ENCODE results near the gene SLC25A34. TPM values are rescaled to one million over a fixed set of nuclear protein-coding genes. Genes with fewer than 3 reads are reported as not detected.

The SLC25A34 gene
- total RNA-seq, 1 experiment from 2014 or later = 1.1 TPM

DNA sequence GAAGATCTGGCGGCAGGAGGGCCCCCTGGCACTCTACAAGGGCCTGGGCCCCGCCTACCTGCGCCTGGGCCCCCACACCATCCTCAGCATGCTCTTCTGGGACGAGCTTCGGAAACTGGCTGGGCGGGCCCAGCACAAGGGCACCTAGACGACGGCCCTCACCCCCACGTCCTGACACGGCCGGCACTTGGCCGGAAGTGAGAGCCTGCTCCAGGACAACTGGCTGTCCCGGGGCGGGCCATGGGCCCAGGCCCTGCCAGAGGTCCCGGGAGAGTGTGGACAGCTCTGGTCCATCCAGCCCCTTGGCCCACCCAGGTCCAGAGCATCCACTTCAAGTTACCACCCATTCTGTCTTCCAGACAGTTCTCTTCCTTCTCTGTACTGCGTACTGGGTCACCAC, 3.2 kb downstream of the SLC25A34 start:
- 0 out of 2 replicates have a peak overlapping the region, but pooled peaks have one; percentile 57 for H3K27ac Mint-ChIP-seq
- H3K36me3 Mint-ChIP-seq = no peaks in the 10 kb centered on the region
- POLR2A ChIA-PET = no interaction called here
- no peaks in the 10 kb centered on the region for H3K27me3 Mint-ChIP-seq (ENCODE audit: low read depth)
- TF ChIP-seq GTF2I (CRISPR knock-in tag; conservative IDR thresholded peaks at IDR 0.05) (no peak), OVOL2 (CRISPR knock-in tag; IDR thresholded peaks at IDR 0.05; ENCODE audit: borderline replicate concordance) (no peak), TP53 (CRISPR knock-in tag; IDR thresholded peaks at IDR 0.05) (no peak), TEAD4 (CRISPR knock-in tag; IDR thresholded peaks at IDR 0.05) (no peak), ELF4 (CRISPR knock-in tag; IDR thresholded peaks at IDR 0.05; ENCODE audit: low read depth) (no peak), JAZF1 (CRISPR knock-in tag; IDR thresholded peaks at IDR 0.05) (no peak)
- TF ChIP-seq, protein P1, sequence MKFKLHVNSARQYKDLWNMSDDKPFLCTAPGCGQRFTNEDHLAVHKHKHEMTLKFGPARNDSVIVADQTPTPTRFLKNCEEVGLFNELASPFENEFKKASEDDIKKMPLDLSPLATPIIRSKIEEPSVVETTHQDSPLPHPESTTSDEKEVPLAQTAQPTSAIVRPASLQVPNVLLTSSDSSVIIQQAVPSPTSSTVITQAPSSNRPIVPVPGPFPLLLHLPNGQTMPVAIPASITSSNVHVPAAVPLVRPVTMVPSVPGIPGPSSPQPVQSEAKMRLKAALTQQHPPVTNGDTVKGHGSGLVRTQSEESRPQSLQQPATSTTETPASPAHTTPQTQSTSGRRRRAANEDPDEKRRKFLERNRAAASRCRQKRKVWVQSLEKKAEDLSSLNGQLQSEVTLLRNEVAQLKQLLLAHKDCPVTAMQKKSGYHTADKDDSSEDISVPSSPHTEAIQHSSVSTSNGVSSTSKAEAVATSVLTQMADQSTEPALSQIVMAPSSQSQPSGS (CRISPR knock-in tag; IDR thresholded peaks at IDR 0.05; ENCODE audit: borderline replicate concordance, low read depth) = no peak
- TF ChIP-seq, protein P2, sequence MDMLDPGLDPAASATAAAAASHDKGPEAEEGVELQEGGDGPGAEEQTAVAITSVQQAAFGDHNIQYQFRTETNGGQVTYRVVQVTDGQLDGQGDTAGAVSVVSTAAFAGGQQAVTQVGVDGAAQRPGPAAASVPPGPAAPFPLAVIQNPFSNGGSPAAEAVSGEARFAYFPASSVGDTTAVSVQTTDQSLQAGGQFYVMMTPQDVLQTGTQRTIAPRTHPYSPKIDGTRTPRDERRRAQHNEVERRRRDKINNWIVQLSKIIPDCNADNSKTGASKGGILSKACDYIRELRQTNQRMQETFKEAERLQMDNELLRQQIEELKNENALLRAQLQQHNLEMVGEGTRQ (CRISPR knock-in tag; IDR thresholded peaks at IDR 0.05) = no peak
- TF ChIP-seq, protein P3, sequence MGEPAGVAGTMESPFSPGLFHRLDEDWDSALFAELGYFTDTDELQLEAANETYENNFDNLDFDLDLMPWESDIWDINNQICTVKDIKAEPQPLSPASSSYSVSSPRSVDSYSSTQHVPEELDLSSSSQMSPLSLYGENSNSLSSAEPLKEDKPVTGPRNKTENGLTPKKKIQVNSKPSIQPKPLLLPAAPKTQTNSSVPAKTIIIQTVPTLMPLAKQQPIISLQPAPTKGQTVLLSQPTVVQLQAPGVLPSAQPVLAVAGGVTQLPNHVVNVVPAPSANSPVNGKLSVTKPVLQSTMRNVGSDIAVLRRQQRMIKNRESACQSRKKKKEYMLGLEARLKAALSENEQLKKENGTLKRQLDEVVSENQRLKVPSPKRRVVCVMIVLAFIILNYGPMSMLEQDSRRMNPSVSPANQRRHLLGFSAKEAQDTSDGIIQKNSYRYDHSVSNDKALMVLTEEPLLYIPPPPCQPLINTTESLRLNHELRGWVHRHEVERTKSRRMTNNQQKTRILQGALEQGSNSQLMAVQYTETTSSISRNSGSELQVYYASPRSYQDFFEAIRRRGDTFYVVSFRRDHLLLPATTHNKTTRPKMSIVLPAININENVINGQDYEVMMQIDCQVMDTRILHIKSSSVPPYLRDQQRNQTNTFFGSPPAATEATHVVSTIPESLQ (CRISPR knock-in tag; IDR thresholded peaks at IDR 0.05) = no peak
- TF ChIP-seq, protein P4, sequence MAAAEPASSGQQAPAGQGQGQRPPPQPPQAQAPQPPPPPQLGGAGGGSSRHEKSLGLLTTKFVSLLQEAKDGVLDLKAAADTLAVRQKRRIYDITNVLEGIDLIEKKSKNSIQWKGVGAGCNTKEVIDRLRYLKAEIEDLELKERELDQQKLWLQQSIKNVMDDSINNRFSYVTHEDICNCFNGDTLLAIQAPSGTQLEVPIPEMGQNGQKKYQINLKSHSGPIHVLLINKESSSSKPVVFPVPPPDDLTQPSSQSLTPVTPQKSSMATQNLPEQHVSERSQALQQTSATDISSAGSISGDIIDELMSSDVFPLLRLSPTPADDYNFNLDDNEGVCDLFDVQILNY (CRISPR knock-in tag; IDR thresholded peaks at IDR 0.05) = no peak
- TF ChIP-seq, protein P5, sequence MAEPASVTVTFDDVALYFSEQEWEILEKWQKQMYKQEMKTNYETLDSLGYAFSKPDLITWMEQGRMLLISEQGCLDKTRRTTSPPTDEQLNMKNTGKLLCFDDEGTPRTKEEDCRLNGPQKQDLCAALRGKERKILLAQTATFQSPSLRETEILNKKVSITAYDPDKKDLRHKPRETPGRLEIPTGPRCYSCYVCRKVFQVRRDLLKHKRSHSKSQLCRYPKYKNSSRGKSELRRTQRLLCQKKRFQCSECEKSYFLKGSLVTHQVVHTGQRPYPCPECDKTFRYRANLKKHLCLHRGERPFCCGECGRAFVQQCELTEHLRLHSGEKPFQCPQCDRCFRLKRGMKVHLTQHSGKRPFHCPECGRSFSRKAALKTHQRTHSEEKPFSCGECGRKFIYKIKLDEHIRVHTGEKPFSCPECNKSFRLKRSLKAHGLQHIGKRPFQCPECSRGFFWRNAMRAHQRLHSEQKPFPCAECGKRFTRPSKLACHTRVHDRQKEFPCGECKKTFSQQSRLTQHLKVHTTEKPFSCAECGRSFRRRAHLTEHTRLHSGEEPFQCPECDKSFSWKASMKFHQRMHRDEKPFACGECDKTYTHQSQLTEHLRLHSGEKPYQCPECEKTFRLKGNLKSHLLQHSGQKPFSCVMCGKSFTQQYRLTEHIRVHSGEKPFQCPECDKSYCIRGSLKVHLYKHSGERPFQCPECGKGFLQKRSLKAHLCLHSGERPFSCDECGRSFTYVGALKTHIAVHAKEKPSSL (CRISPR knock-in tag; conservative IDR thresholded peaks at IDR 0.05) = no peak
- ATAC-seq (no peak), DNase-seq (ENCODE audit: low spot score) (no peak)
- H3K9me3 Mint-ChIP-seq = no peaks in the 10 kb centered on the region
- peaks cover 8% of the 10 kb centered on the region for H3K4me1 Mint-ChIP-seq
- CTCF ChIA-PET = interaction anchor here (0.5 to 4.3 kb wide), 12 partner anchors 10 to 579 kb away, joined by 3 to 51 read pairs (median 5); no protein-coding TSS in a partner anchor
- no peak overlapping the region for H3K4me3 Mint-ChIP-seq

DNA sequence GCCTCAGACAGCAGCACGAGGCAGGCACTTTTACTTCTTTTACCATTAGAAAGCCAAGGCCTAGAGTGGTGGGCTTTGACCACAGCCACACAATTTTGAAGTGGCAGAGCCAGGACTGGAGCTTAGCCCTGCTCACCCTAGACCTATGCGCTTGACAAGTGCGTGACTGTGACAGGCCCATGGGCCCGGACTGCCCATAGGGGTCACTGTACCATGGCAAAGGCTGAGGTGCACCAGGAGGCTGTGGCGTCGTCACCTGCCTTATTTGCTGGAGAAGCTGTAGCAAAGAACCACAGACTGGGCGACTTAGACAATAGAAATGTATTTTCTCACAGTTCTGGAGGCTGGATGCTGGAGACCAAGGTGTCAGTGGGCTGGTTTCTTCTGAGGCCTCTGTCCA, 3.7 kb downstream of the SLC25A34 start:
- TF ChIP-seq NFYB (CRISPR knock-in tag; conservative IDR thresholded peaks at IDR 0.05; ENCODE audit: low read depth) (no peak), ZNF263 (CRISPR knock-in tag; IDR thresholded peaks at IDR 0.05; ENCODE audit: low read depth) (no peak)
- TF ChIP-seq, protein P6, sequence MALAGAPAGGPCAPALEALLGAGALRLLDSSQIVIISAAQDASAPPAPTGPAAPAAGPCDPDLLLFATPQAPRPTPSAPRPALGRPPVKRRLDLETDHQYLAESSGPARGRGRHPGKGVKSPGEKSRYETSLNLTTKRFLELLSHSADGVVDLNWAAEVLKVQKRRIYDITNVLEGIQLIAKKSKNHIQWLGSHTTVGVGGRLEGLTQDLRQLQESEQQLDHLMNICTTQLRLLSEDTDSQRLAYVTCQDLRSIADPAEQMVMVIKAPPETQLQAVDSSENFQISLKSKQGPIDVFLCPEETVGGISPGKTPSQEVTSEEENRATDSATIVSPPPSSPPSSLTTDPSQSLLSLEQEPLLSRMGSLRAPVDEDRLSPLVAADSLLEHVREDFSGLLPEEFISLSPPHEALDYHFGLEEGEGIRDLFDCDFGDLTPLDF (CRISPR knock-in tag; IDR thresholded peaks at IDR 0.05) = no peak
- ATAC-seq (peak; percentile 10; the same call in 1 of the 2 replicates), DNase-seq (ENCODE audit: low spot score) (peak; percentile 45)
- POLR2A ChIA-PET = no interaction called here
- no peaks in the 10 kb centered on the region for H3K27me3 Mint-ChIP-seq (ENCODE audit: low read depth)
- H3K9me3 Mint-ChIP-seq = no peaks in the 10 kb centered on the region
- H3K36me3 Mint-ChIP-seq = no peaks in the 10 kb centered on the region
- H3K4me1 Mint-ChIP-seq = peaks cover 8% of the 10 kb centered on the region
- H3K27ac Mint-ChIP-seq = peak overlapping the region; percentile 57; the same call in 1 of the 2 replicates
- CTCF ChIA-PET = interaction anchor here (0.5 to 4.3 kb wide), 14 partner anchors 9 to 579 kb away, joined by 3 to 51 read pairs (median 5); no protein-coding TSS in a partner anchor
- no peak overlapping the region for H3K4me3 Mint-ChIP-seq

All from WTC11 (cell line).